ENCODE results near the gene MORF4L2. TPM values are rescaled to one million over a fixed set of nuclear protein-coding genes. Genes with fewer than 3 reads are reported as not detected.

MORF4L2 gene
- polyA plus RNA-seq, 1 of the 3 experiments (the other 2 are of a cell fraction) = 221 TPM

DNA sequence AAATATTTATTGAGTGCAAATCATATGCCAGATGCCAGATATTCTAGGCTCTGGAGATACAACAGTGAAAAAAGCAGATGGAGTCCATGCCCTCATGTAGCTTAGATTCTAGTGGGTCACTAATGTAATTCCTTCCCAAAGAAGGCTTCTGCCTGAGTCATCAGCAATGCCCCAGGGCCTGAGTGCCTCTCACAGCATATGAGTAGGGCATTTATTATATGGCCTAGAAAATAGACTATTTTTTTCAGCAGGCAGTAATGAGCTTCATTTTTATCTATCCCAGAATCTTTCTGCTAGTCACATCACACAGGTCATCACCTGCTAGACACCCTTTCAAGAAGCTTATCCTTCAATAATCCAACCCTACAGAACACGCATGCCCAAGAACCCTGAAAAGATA lies 46.5 kb upstream of the MORF4L2 start:
- no peak for DNase-seq
- no peaks in the 10 kb centered on the region for H3K79me2 ChIP-seq (ENCODE audit: insufficient read depth)
- POLR2A ChIA-PET = no interaction called here
- no peak overlapping the region for H3K27ac ChIP-seq (ENCODE audit: low read depth in 2 of 2, low read length in 1 of 2)
- no peak overlapping the region for H2AFZ ChIP-seq (ENCODE audit: low read depth)
- H4K20me1 ChIP-seq (ENCODE audit: insufficient read depth) = no peaks in the 10 kb centered on the region
- TF ChIP-seq TEAD4 (IDR thresholded peaks at IDR 0.05; ENCODE audit: borderline replicate concordance, insufficient read depth) (no peak), MEF2A (IDR thresholded peaks at IDR 0.05; ENCODE audit: borderline replicate concordance, low read depth) (no peak), ELF1 (IDR thresholded peaks at IDR 0.05) (no peak), RCOR1 (IDR thresholded peaks at IDR 0.05; ENCODE audit: low read length) (no peak), JUND (IDR thresholded peaks at IDR 0.05) (no peak), GABPA (IDR thresholded peaks at IDR 0.05; ENCODE audit: low read depth) (no peak), MXI1 (IDR thresholded peaks at IDR 0.05; ENCODE audit: low read depth, low read length) (no peak), EZH2phosphoT487 (IDR thresholded peaks at IDR 0.05; ENCODE audit: borderline replicate concordance, low read depth) (no peak), FOSL2 (IDR thresholded peaks at IDR 0.05; ENCODE audit: borderline replicate concordance, low read depth) (no peak), NRF1 (IDR thresholded peaks at IDR 0.05; ENCODE audit: low read depth, low read length) (no peak)
- TF ChIP-seq, protein P1, sequence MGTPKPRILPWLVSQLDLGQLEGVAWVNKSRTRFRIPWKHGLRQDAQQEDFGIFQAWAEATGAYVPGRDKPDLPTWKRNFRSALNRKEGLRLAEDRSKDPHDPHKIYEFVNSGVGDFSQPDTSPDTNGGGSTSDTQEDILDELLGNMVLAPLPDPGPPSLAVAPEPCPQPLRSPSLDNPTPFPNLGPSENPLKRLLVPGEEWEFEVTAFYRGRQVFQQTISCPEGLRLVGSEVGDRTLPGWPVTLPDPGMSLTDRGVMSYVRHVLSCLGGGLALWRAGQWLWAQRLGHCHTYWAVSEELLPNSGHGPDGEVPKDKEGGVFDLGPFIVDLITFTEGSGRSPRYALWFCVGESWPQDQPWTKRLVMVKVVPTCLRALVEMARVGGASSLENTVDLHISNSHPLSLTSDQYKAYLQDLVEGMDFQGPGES (IDR thresholded peaks at IDR 0.05; ENCODE audit: low read depth, low read length) = no peak
- TF ChIP-seq, protein P2, sequence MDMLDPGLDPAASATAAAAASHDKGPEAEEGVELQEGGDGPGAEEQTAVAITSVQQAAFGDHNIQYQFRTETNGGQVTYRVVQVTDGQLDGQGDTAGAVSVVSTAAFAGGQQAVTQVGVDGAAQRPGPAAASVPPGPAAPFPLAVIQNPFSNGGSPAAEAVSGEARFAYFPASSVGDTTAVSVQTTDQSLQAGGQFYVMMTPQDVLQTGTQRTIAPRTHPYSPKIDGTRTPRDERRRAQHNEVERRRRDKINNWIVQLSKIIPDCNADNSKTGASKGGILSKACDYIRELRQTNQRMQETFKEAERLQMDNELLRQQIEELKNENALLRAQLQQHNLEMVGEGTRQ (IDR thresholded peaks at IDR 0.05; ENCODE audit: borderline replicate concordance, low read depth, low read length) = no peak
- TF ChIP-seq, protein P3, sequence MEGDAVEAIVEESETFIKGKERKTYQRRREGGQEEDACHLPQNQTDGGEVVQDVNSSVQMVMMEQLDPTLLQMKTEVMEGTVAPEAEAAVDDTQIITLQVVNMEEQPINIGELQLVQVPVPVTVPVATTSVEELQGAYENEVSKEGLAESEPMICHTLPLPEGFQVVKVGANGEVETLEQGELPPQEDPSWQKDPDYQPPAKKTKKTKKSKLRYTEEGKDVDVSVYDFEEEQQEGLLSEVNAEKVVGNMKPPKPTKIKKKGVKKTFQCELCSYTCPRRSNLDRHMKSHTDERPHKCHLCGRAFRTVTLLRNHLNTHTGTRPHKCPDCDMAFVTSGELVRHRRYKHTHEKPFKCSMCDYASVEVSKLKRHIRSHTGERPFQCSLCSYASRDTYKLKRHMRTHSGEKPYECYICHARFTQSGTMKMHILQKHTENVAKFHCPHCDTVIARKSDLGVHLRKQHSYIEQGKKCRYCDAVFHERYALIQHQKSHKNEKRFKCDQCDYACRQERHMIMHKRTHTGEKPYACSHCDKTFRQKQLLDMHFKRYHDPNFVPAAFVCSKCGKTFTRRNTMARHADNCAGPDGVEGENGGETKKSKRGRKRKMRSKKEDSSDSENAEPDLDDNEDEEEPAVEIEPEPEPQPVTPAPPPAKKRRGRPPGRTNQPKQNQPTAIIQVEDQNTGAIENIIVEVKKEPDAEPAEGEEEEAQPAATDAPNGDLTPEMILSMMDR (IDR thresholded peaks at IDR 0.05) = no peak
- 43% methylated on average over 1 of the region's 1 CpG for WGBS (ENCODE audit: low lambda C conversion rate)
- no peak overlapping the region for H3K4me2 ChIP-seq
- no peaks in the 10 kb centered on the region for H3F3A ChIP-seq (replicated peaks; ENCODE audit: insufficient read depth)
- H3K9me3 ChIP-seq = no peaks in the 10 kb centered on the region
- CTCF ChIA-PET = no interaction called here
- H3K9me2 ChIP-seq = no peaks in the 10 kb centered on the region
- H3K36me3 ChIP-seq (replicated peaks in 1 of 2; ENCODE audit: control insufficient read depth in 1 of 2, insufficient read depth in 2 of 2, low read length in 1 of 2) = no peaks in the 10 kb centered on the region
- no peak overlapping the region for H3K4me3 ChIP-seq (ENCODE audit: low read depth in 2 of 2, low read length in 1 of 2)
- no peak overlapping the region for H3K9ac ChIP-seq
- no peaks in the 10 kb centered on the region; the same call in 1 of the 2 replicates for H3K27me3 ChIP-seq (ENCODE audit: insufficient read depth)
- H3K4me1 ChIP-seq (ENCODE audit: control insufficient read depth in 1 of 2, insufficient read depth in 2 of 2, low read depth in 1 of 2, low read length in 1 of 2) = peaks cover 0 to 4% of the 10 kb centered on the region in 2 experiments; a peak in 1 of 4 replicates
